MCF 10A (cell line): Measurements from ENCODE around the gene SSR4. TPM values are rescaled to one million over a fixed set of nuclear protein-coding genes. Genes with fewer than 3 reads are reported as not detected.

ENCODE experiments used
- BruUV-seq: library from RNA; stranded (reverse); fragments of 400-500 nt; replicated peaks from 2 replicates; lab custom pipeline; 2021; lab: Mats Ljungman, UMichigan
- CTCF ChIA-PET: fragments of 300-600 bp; sonication (Branson Sonifier 250); formaldehyde crosslinking; extraction: SDS; loops from one replicate; lab custom pipeline; 2021; ENCODE audit warnings: antibody characterized with exemption, inconsistent platforms; lab: Yijun Ruan, JAX
- POLR2A ChIA-PET: fragments of 300-600, 350-650 bp; sonication (Branson Sonifier 250); formaldehyde crosslinking; extraction: SDS; loops from one replicate; lab custom pipeline; 2020; ENCODE audit warnings: antibody characterized with exemption, inconsistent platforms; lab: Yijun Ruan, JAX
- DNase-seq: peaks from one replicate; pipeline ENCODE4 v3.0.0-alpha.2; 2018; ENCODE audit not compliant: unreplicated experiment
- H3K27ac Mint-ChIP-seq: one replicate; pipeline ENCODE4 v1.8.0; 2022; ENCODE audit warnings: mild to moderate bottlenecking, low read depth, mixed read lengths; ENCODE audit not compliant: unreplicated experiment
- H3K27me3 Mint-ChIP-seq: one replicate; pipeline ENCODE4 v1.8.0; 2022; ENCODE audit warnings: mixed read lengths; ENCODE audit not compliant: insufficient read depth, unreplicated experiment
- H3K36me3 Mint-ChIP-seq: one replicate; pipeline ENCODE4 v1.8.0; 2022; ENCODE audit warnings: mild to moderate bottlenecking, moderate library complexity, mixed read lengths; ENCODE audit not compliant: insufficient read depth, unreplicated experiment
- H3K4me1 Mint-ChIP-seq: one replicate; pipeline ENCODE4 v1.8.0; 2022; ENCODE audit warnings: mixed read lengths; ENCODE audit not compliant: insufficient read depth, unreplicated experiment
- H3K4me3 Mint-ChIP-seq: one replicate; pipeline ENCODE4 v1.8.0; 2022; ENCODE audit warnings: mild to moderate bottlenecking, moderate library complexity, mixed read lengths; ENCODE audit not compliant: unreplicated experiment
- H3K9me3 Mint-ChIP-seq: one replicate; pipeline ENCODE4 v1.8.0; 2022; ENCODE audit warnings: mixed read lengths; ENCODE audit not compliant: unreplicated experiment
- intact Hi-C: fragments of 100-400 bp; cut with micrococcal nuclease; formaldehyde crosslinking; loops from 2 replicates; pipeline ENCODE4 v1.14.1; 2022
- total RNA-seq: library from RNA; stranded (reverse); gene quantifications from 2 replicates; pipeline ENCODE4 v1.2.3, GENCODE V29; 2022
- TF ChIP-seq, protein P1 (sequence below): fragments of 200-600 bp; IDR thresholded peaks from one replicate; pipeline ENCODE4 v1.8.0; 2022; ENCODE audit warnings: antibody characterized with exemption, mild to moderate bottlenecking; ENCODE audit not compliant: unreplicated experiment

SSR4 gene
- total RNA-seq, 1 experiment from 2014 or later: 328 TPM

DNA sequence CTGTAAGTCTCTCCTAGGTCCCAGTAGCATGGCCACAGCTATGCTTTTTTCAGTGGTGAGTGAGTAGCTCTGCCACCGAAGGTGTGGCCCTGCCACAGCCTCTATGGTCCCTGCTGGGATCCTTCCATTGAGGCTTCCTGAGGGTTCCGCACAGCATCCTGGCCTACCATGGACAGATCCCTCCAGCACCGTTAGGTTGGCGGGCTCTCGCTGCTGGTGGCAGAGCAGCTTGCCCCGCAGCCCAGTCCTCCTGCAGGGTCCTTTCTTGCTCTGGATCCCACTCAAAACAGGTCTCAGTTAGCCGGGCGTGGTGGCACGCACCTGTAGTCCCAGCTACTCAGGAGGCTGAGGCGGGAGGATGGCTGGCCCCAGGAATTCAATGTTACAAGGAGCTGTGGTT is 38.3 kb downstream of the SSR4 start:
- Mint-ChIP-seq H3K27me3 (peaks cover 61% of the 10 kb centered on the region), H3K4me3 (no peak overlapping the region), H3K9me3 (no peaks in the 10 kb centered on the region), H3K36me3 (no peaks in the 10 kb centered on the region), H3K4me1 (no peaks in the 10 kb centered on the region), H3K27ac (no peak overlapping the region)
- no peak for DNase-seq
- intact Hi-C loops: no loop called here
- no TSS peak for BruUV-seq
- CTCF ChIA-PET: no interaction called here
- POLR2A ChIA-PET: no interaction called here
- TF ChIP-seq, protein P1, sequence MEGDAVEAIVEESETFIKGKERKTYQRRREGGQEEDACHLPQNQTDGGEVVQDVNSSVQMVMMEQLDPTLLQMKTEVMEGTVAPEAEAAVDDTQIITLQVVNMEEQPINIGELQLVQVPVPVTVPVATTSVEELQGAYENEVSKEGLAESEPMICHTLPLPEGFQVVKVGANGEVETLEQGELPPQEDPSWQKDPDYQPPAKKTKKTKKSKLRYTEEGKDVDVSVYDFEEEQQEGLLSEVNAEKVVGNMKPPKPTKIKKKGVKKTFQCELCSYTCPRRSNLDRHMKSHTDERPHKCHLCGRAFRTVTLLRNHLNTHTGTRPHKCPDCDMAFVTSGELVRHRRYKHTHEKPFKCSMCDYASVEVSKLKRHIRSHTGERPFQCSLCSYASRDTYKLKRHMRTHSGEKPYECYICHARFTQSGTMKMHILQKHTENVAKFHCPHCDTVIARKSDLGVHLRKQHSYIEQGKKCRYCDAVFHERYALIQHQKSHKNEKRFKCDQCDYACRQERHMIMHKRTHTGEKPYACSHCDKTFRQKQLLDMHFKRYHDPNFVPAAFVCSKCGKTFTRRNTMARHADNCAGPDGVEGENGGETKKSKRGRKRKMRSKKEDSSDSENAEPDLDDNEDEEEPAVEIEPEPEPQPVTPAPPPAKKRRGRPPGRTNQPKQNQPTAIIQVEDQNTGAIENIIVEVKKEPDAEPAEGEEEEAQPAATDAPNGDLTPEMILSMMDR: no peak

- POLR2A ChIA-PET: interaction anchor here (0.5 kb wide), 1 partner anchor 43 kb away, joined by 3 read pairs; the partner anchor contains the start of genes IDH3G and SSR4
- BruUV-seq: no TSS peak
Measured at GRCh38 chrX:153836921-153837320, 42.5 kb downstream of the SSR4 start.

DNA sequence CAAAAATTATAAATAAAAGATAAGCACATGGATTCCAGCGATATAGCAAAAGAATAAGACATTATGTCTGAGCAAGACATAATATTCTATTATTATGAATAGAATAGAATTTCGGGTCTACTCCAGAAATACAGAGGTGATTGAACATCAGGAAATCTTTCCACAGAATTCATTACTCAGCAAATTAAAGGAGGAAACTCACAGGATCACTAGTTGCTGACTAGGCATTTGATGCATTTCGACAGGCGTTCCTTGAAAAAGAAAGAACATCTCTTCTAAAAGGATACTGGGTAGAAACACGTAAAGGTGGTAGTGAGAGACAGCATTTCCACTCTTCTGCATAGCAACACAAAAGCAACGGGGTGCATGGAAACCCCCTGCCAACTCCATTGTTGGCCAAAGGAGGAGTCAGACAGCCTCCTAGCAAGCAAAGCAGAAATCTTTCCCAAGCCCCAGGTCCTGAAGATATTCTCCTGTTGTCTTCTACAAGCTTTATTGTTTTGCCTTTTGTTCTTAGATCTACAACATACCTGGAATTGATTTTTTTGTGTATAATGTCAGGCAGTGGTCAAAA is 50.1 kb downstream of the SSR4 start:
- ChIA-PET POLR2A (interaction anchor here (0.8 kb wide), 1 partner anchor 9 kb away, joined by 4 read pairs; no protein-coding TSS in a partner anchor), CTCF (interaction anchor here (0.6 to 1.1 kb wide), 2 partner anchors 314 to 338 kb away, joined by 3 to 8 read pairs; no protein-coding TSS in a partner anchor)
- TF ChIP-seq, protein P1: no peak
- no peak for DNase-seq
- Mint-ChIP-seq H3K27me3 (peaks cover 74% of the 10 kb centered on the region), H3K9me3 (no peaks in the 10 kb centered on the region), H3K4me1 (peaks cover 4% of the 10 kb centered on the region), H3K27ac (no peak overlapping the region), H3K4me3 (no peak overlapping the region), H3K36me3 (no peaks in the 10 kb centered on the region)
- no TSS peak for BruUV-seq
- intact Hi-C loops: no loop called here

More at GRCh38 chrX:153836921-153837320, 42.5 kb downstream of the SSR4 start:
- CTCF ChIA-PET: no interaction called here
- H3K4me3 Mint-ChIP-seq: no peak overlapping the region
- H3K4me1 Mint-ChIP-seq: no peaks in the 10 kb centered on the region
- TF ChIP-seq, protein P1: no peak
- H3K27me3 Mint-ChIP-seq: peaks cover 78% of the 10 kb centered on the region
- DNase-seq: no peak
- no peaks in the 10 kb centered on the region for H3K36me3 Mint-ChIP-seq
- no peaks in the 10 kb centered on the region for H3K9me3 Mint-ChIP-seq
- intact Hi-C loops: no loop called here
- H3K27ac Mint-ChIP-seq: no peak overlapping the region

GRCh38 chrX:153845195-153845594 is 50.7 kb downstream of the SSR4 start:
- Mint-ChIP-seq H3K9me3 (no peaks in the 10 kb centered on the region), H3K4me1 (peaks cover 4% of the 10 kb centered on the region), H3K27ac (no peak overlapping the region), H3K36me3 (no peaks in the 10 kb centered on the region), H3K27me3 (peaks cover 77% of the 10 kb centered on the region), H3K4me3 (no peak overlapping the region)
- no peak for DNase-seq
- no TSS peak for BruUV-seq
- intact Hi-C loops: no loop called here
- CTCF ChIA-PET: interaction anchor here (0.5 to 1.1 kb wide), 5 partner anchors 22 to 895 kb away, joined by 3 to 8 read pairs (median 3); no protein-coding TSS in a partner anchor
- TF ChIP-seq, protein P1: no peak
- POLR2A ChIA-PET: interaction anchor here (0.8 kb wide), 1 partner anchor 8 kb away, joined by 4 read pairs; no protein-coding TSS in a partner anchor
